ENCODE results near the gene CDKN1B.

DNA sequence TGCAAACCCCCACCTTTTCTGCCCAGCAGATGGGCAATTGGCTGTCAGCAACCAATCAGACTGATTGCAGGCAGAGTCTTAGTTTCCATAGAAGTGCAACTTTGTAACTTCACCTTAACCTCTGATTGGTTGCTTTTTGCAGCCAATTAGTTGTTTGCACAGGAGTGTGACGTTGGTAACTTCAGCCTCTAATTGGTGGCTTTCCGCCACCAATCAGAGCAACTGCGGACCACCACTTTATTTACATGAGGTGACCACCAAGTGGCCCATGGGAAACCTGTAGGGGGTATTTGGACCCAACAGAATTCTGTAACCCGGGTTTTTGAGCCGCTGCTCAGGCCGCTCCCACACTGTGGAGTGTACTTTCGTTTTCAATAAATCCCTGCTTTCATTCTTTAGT is 32.3 kb downstream of the CDKN1B start:
- TF ChIP-seq POLR2AphosphoS5 (IDR thresholded peaks at IDR 0.05; ENCODE audit: low read depth, low read length) (no peak), TAF1 (IDR thresholded peaks at IDR 0.05; ENCODE audit: borderline replicate concordance, insufficient read depth, low read length) (no peak), SIN3A (IDR thresholded peaks at IDR 0.05; ENCODE audit: borderline replicate concordance, insufficient read depth, low read length) (no peak)
- TF ChIP-seq, protein P1, sequence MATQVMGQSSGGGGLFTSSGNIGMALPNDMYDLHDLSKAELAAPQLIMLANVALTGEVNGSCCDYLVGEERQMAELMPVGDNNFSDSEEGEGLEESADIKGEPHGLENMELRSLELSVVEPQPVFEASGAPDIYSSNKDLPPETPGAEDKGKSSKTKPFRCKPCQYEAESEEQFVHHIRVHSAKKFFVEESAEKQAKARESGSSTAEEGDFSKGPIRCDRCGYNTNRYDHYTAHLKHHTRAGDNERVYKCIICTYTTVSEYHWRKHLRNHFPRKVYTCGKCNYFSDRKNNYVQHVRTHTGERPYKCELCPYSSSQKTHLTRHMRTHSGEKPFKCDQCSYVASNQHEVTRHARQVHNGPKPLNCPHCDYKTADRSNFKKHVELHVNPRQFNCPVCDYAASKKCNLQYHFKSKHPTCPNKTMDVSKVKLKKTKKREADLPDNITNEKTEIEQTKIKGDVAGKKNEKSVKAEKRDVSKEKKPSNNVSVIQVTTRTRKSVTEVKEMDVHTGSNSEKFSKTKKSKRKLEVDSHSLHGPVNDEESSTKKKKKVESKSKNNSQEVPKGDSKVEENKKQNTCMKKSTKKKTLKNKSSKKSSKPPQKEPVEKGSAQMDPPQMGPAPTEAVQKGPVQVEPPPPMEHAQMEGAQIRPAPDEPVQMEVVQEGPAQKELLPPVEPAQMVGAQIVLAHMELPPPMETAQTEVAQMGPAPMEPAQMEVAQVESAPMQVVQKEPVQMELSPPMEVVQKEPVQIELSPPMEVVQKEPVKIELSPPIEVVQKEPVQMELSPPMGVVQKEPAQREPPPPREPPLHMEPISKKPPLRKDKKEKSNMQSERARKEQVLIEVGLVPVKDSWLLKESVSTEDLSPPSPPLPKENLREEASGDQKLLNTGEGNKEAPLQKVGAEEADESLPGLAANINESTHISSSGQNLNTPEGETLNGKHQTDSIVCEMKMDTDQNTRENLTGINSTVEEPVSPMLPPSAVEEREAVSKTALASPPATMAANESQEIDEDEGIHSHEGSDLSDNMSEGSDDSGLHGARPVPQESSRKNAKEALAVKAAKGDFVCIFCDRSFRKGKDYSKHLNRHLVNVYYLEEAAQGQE (IDR thresholded peaks at IDR 0.05; ENCODE audit: insufficient read depth in 1 of 2, low read depth in 2 of 2, low read length in 2 of 2), result no peak

Data from PFSK-1 (cell line).